GM18861 (cell line): ENCODE results near the gene FYB1.
"Not testable (repeated sequence)": the region's sequence is repeated elsewhere in the genome, so short reads cannot be mapped to it uniquely, and the experiment has no call there.

Experiments
- ATAC-seq: cut with Tn5 transposase; IDR thresholded peaks from one replicate; pipeline ENCODE4 v1.9.1; 2021; ENCODE audit not compliant: unreplicated experiment

The FYB1 gene

DNA sequence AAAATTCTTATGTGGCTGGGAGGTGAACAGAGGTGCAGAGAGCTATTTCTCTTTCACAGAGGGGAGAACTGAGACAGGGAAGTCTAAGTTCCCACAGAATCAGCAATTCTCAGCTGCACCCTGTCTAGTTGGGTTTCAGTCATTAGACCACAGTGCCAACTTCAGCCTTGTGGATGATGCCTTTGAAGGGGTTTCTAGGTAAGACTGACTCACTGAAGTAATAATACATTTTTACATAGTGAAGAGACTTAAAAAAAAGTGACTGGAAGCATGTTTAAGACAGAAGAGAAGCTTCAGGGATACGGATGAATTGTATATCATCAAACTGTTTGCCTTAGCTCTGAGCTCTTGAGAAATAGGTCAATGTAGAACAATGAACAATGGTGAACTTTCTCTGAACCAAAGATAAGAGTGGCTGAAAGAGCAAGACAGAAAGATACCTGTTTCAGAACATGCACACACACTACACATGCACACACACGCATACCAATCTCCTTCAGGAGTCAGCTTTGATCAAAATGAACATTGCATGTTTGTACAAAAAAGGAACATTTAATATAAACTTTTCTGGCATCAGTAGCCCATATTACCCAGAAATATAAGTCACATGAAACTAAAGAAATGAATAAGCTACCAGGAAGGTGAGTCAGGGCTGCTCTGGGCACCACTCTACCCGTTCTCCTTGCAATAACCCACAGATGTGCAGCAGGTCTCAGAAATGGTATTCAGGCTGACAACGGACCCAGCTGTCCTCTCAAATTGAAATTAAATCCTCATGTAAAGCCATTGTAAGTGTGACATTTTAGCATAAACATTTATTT, 12.6 kb upstream of the FYB1 start:
- ATAC-seq, result no peak

DNA sequence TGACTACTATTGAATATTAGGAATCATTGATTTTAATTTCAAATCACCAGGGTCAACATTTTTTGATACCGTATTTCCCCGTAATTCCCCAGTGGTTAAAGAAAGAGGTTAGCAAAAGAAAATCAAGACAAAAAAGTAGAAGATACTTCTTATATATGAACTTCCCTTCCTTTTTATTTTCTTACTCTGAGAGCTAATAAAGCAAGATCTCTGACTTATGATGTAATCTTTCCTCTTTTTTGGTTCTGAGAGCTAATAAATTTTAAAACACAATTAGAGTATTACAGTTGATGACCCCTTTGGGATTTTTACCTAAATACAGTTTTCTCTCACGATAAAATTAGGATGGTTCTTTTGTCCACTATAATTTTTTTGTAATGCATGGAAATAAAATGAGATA, 9.2 kb upstream of the FYB1 start:
- no peak for ATAC-seq

DNA sequence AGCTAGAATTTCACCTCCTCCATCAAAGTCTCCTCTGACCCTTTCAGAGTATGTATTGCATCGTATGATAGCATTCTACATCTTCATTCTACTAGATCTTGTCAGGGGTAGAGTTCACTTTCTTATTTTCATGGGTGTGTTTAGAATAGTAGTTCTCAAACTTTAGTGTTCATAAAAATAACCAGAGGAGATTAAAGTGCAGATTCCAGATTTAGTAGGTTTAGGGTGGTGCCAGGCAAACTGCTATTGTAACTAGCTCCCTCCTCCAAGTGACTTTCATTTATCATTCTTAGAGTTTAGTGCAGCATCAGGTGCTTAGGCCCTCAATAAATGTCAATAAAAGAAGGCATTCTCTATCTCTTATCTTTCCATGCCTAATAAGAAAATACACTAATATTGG, 7.2 kb upstream of the FYB1 start:
- ATAC-seq, result no peak

DNA sequence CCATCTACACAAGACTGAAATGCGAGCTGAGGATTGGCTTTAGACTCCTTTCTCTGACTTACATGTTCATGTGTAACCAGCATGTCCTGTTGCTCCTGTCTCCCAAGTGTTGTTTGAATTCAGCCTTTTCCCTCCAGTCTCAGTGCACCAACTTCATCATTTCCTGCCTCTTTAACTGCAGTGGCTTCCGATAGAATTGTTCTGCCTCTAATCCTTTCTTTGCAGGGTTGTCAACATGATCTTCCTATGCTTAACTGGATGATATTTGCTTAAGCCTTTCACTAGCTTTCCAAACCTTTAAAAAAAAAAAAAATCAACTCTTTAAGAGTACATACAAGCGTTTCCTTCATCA, 6.7 kb upstream of the FYB1 start:
- ATAC-seq, result no peak

DNA sequence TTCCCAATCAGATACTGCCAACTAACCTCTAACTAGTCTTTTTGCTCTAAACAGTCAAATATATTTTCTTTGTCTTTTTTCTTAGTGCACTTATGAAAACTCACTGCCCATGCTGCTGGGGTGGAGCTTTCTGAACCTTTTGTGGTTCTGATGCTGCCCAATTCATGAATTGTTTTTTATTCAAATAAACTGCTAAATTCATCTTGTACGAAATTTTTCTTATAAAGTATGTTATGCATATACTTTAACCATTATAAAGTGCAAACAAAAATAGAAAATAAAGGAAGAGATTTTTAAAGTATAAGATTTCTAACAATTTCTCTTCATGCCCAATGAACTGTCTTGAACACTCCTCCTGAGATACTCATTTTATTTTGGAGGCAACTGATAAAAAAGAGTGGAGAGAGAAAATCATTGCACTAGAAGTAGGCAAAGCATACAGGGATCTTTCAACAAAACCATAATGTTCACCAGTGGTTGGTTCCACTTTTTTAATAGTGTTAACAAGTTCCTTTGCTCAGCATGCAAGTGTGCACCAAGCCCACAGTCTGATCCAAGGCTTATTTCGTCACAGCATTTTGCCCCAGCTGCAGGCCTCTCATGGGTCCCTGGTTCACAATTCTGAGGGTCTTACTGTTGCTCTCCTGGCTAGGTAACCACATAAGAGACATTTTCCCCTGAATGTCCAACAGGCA, 6.2 kb upstream of the FYB1 start:
- ATAC-seq, result no peak

DNA sequence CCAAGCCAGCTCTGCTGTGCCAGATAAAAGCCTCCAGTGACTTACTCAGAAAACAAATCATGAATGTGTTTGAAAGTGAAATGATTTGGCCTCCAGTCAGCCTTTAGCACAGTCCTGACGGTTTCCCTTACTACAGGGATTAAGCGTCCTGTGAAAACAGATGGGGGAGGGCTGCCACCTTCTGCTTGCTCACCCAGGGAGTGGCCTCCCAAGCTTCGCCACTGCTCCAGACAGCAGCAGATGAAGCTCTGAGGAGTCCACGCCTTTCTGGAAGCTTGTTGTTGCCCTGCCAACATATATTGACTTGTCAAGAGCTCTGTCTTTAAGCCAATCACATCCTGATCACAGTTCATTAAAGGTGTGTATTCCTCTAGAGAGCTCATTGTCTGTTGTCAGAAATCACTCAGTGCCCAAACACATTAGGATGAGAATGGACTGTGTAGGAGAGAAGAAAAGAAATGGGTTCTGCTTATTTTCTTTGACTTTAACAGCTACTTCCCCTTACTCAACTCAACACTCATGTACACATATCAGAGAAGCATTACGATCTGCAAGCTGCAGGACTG, 4.9 kb upstream of the FYB1 start:
- ATAC-seq, result no peak

DNA sequence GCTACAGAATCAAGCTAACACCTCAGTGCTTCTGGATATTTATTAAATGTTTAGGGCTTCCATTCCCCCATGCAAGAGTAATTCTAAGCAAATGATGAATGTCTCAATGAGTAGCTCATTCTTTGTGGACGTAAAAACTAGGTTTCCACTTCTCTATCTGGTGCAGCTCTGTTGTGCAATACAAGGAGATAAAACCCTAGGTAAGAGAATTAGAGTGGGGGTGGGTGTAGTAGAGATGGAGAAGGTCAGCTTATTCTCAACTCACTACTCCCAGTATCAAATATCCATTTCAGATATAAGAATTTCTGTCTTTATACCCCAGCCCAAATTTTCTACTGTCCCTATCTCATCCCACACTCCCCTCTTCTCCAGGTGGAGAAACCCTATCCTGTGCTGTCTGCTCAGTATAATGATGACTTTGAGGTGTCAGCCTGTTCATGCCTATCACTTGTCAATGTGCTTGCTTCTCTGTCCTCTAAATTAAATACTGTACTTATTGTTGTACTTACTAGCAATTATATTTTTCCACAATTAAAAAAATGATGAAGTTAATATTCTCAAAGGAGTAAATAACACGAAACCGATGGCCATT, 4.3 kb upstream of the FYB1 start:
- no peak for ATAC-seq

DNA sequence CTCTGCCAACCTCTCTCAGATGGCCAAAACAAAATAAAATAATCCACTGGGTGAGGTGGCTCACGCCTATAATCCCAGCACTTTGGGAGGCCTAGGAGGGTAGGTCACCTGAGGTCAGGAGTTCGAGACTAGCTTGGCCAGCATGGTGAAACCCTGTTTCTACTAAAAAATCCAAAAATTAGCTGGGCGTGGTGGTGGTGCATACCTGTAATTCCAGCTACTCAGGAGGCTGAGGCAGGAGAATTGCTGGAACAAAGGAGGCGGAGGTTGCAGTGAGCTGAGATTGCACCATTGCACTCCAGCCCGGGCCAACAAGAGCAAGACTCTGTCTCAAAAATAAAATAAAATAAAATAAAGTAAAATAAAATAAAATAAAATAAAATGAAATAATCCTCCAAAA, 2.3 kb upstream of the FYB1 start:
- ATAC-seq, result not testable (repeated sequence)

DNA sequence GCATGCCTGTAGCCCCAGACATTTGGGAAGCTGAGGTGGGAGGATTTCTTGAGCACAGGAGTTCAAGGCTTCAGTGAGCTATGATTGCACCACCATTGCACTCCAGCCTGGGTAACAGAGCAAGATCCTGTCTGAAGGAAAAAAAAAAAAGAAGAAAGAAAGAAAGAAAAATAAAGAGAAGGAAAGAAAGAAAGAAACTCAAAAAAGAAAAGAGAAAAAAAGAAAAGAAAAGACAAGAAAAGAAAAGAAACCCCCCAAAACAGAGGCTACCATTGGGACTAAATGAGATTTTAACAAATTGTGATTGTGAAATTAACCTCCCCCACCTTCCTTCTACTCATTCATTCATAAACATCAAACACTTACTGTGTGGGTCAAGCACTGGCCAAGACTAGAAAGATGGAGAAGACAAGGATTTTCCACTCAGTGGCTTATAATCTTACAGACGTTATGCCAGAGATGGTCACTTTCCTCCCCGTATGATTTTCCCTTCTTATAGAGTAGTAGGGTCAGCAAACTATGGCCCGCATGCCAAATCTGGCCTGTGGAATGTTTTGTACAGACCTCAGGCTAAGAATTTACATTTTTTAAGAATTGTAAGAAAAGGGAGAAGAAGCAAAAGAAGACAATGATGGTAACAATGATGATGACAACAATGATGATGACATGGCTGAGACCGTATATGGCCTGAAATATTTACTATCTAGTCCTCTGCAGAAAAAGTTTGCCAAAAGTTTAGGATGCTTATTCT, 1.1 kb upstream of the FYB1 start:
- ATAC-seq, result no peak

DNA sequence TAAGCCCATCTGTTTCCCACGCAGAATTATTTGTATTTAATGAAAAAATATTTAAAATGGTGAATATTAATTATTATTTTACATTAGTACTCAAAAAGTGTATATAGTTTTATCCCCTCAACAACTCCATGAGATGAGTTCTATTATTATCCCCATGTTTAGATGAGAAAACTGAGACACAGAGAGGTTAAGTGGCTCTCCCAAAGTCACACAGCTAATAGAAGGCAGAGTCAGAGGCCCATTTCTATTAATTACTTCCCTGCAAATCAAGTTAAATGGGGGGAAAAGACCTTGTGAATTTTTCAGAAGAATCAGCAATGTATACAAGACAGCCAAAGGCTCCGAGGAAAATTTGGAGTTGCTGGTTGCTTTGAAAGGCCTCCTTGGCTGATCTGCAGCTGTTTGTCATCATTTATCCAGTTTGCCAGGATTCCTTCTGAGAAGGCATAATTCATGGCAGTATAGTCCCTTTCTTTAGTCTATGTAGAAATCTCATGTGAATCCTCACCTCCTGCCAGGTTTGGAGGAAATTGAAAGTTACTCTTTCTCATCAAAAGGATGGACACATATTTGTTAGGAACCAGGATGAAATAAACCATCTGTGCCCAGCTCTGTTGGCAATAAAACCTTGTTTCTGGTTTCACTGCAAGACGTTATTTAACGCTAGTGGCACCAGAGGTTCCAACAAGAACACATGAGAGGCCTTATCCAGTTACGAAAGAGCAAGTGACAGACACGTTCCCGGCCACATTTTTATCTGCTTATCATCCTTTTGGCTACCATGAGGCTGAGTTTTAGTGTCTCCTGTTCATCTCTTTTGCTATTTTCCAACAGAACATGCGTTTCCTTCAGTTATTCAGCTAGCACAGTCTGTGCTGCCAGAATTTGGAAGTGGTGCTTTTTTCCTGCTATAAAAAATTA, 621 bp downstream of the FYB1 start:
- no peak for ATAC-seq

DNA sequence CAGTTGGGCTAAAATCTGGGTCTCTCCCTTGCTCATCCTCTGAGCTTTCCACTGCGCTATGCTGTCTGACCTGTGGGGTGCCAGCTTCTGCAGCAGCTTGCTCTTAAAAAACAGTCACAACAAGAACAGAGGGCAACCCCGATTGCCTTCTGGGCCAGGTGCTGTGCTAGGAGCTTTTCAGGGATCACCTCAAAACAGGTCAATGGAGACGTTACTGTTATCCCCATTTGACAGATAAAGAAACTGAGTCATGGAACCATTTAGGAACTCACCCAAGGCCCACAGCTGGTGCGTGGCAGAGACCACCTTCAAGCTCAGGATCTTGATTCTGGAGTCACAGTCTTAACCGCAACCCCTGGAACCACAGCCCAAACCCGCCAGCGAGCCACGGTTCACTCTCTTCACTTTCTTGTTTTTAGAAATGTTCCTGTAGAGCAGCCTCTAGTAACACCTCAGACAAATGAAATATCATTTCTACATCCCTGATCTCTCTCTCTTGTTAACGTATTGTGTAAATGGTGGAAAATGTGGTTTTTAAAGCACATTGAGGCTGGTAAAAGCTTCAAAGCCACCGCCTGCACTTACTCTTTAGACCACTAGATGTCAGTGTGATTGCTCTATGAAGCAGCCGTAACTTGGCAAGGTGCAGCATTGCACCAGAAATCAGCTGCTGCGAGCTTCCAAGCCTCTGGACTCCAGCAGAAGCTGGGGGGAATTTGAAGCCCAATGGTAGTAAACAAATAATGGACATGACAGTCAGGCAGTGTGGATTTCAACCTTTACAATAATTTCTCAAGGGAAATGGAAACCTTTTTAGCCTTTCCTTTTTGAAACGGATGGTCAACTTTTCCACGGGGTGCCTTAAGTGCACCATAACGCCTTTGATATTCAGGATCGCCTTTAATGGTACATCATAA, 1.7 kb downstream of the FYB1 start:
- ATAC-seq, result peak; percentile 74

DNA sequence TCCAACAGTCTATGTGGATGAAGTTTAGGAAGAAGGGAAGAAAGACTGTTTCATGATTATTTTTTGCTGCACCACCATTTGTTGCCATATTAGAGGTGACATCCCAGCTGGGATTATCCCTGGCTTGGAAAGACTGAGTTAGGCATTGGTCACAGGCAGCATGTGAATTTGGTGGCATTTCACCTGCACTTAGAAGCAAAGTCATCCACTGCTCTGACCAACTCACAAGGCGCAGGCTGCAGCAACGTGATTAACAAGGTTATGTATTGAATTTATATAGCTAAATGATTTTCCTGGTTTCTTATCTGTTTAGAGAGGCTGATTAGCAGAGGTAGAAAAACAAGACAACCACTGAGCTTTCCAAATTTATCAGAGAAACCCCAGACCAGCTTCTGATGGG, 2.7 kb downstream of the FYB1 start:
- ATAC-seq, result no peak

DNA sequence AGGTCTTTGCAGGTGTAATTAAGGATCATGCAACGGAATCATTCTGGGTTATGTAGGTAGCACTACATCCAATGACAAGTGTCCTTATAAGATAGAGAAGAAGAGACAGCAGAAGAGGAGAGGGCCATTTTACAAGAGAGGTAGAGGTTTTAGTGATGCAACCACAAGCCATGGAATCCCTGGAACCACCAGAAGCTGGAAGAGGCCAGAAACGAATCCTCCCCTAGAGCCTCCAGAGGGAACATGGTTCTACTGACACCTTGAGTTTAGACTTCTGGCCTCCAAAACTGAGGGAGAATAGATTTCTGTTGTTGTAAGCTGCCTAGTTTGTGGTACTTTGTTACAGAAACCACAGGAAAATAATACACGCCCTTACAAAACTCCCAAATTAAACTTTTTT, 3.5 kb downstream of the FYB1 start:
- ATAC-seq, result no peak

DNA sequence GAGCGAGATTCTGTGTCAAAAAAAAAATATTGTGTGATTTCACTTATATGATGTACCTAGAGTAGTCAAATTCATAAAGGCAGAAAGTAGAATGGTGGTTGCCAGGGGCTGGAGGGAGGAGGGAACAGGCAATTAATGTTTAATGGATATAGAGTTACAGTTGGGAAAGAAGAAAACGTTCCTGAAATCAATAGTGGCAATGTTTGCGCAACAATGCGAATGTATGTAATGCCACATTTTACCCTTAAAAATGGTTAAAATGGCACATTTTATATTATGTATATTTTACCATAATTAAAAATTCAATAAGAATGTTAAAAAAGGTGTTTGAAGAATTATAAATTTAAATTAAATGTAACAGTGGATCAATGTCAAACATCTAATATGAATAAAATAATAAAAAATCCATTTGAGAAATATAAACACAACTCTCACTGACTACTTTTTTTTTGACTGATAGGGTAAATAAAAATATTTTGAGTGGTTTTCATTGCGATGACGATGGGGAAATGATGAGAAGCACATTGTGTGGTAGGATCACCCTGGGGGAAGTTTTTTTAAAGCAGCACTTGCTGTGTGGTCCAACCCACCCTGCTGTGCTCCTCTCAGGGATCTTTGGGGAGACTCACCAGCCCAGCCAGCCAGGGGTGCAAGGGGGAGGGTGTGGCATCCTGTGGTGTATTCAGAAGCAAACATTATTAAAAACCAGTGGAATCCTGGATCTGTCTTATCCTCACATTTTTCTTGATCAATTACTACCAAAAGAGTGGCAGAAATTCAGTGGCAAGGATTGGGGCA, 4.3 kb downstream of the FYB1 start:
- no peak for ATAC-seq

DNA sequence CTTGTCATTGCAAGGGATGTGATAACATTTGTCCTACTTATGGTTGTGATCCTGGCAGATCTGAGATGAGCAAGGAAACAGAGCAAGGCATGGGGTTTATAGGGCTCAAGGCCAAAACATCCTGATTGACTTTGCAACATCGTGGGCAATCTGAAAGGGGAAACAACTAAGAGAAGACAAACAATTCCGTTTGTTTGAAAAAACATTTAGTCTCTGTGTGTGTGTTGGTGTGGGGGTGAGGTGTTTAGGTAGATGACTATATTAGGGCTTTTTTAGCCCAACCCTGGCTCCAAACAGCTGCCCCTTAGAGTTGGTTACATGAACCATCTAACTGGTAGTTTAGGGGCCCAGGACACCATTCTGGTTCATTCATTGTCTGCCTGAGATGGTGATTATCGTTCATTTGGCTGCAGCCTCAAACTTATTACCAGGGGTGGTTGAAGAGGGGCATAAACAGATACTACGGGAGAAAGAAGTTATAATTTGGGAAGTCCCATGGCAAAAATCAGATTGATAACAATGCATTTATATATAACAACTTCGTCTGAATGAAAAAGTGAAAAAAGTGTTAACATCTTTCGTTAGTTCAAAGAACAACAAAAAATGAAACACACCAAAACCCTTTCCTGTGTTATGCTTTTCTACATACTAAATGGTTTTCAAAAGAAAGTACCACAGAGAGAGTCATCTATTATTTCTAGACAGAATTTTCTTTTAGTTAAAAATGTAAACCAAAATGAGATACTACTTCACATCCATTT, 5.7 kb downstream of the FYB1 start:
- ATAC-seq, result no peak

DNA sequence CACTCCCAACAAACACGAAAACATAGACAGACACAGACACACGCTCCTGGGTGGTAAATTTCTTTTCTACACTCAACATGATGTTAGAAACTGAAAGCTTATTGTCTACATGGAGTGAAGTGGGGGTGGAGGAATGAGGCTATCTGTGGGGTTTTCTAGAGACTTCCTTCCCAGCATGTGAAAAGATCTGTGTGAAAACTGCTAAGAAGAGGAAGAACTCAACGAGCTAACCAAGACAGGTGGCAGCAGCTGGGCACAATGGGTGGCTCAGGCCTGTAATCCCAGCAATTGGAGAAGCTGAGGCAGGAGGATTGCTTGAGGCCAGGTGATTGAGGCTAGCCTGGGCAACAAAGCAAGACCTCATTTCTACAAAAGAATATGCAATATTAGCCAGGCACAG, 7.6 kb downstream of the FYB1 start:
- ATAC-seq, result no peak

DNA sequence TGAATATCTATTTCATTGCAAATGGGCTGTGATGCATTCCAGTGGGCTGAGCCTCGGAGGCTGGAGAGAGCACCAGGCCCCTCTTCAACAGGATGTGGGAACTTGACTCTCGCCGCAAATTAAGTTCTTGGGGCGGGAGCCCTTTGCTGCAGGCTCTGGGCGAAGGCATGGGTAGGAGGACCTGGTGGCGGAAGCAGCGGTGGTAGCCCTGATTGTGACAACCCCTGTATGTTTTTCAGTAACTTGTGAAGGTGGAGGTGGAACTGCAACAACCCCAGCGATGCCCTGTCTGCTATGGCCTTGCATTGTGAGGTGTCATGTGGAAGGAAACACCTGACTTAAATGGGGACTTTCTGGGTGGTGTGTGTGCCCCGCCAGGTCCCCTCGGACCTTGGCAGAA, 9.4 kb downstream of the FYB1 start:
- ATAC-seq, result no peak

DNA sequence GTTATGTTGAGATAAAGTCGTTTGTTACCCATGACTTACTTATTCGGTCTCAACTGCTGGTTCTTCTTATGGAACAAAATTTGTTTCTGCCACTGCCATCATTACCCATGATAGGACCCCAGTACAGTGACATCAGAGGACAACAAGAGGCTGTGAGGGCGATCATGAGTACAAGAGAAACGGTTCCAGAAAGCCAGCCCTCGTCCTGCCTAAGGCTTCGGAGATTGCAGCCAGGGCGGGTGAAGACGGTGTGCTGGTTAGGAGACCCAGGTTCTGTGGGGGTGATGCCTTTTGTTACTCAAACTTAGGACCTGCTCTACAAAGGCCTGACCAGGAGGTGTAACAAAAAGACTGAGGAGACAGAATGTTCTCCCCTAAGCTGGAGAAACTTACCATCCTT, 10.9 kb downstream of the FYB1 start:
- no peak for ATAC-seq
